Epithelial cell of esophagus (primary cell): Measurements from ENCODE around the gene ENTHD1.
"Not testable (repeated sequence)": the region's sequence is repeated elsewhere in the genome, so short reads cannot be mapped to it uniquely, and the experiment has no call there.

Source experiments
- DNase-seq: peaks from one replicate; pipeline ENCODE4 v3.0.0; 2010; ENCODE audit warnings: low read depth
- H3K4me3 ChIP-seq: 2 replicates; pipeline ENCODE4 v1.5.1; 2011; ENCODE audit warnings: mild to moderate bottlenecking, low read length, control low read depth
- TF ChIP-seq, protein P1 (sequence below): IDR thresholded peaks from 2 replicates; pipeline ENCODE4 v1.5.1; 2011; ENCODE audit warnings: low read depth, mild to moderate bottlenecking, low read length, control low read depth, inconsistent platforms; ENCODE audit not compliant: insufficient read depth; ENCODE audit errors: missing control alignments

The ENTHD1 gene

DNA sequence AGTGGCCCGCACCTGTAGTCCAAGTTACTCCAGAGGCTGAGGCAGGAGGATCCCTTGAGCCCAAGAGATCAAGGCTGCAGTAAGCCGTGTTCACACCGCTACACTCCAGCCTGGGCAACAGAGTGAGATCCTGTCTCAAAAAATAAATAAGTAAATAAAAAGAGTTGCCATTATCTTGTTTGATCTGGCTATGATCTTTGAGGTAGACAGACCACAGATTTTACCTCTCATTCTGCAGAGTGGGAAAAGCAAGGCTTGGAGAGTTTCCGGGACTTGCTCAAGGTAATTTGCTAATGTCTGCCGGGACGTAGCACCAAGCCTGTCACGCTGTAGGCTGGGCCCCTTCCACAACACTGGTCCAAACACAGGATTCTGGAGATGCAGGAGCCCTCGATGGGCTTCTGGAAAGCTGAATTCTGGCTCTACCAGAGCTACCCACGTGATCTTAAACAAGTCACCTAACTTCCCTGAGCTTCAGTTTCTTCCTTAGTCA lies 14.1 kb upstream of the ENTHD1 start:
- no peak overlapping the region for H3K4me3 ChIP-seq
- DNase-seq: no peak
- TF ChIP-seq, protein P1, sequence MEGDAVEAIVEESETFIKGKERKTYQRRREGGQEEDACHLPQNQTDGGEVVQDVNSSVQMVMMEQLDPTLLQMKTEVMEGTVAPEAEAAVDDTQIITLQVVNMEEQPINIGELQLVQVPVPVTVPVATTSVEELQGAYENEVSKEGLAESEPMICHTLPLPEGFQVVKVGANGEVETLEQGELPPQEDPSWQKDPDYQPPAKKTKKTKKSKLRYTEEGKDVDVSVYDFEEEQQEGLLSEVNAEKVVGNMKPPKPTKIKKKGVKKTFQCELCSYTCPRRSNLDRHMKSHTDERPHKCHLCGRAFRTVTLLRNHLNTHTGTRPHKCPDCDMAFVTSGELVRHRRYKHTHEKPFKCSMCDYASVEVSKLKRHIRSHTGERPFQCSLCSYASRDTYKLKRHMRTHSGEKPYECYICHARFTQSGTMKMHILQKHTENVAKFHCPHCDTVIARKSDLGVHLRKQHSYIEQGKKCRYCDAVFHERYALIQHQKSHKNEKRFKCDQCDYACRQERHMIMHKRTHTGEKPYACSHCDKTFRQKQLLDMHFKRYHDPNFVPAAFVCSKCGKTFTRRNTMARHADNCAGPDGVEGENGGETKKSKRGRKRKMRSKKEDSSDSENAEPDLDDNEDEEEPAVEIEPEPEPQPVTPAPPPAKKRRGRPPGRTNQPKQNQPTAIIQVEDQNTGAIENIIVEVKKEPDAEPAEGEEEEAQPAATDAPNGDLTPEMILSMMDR: no peak

DNA sequence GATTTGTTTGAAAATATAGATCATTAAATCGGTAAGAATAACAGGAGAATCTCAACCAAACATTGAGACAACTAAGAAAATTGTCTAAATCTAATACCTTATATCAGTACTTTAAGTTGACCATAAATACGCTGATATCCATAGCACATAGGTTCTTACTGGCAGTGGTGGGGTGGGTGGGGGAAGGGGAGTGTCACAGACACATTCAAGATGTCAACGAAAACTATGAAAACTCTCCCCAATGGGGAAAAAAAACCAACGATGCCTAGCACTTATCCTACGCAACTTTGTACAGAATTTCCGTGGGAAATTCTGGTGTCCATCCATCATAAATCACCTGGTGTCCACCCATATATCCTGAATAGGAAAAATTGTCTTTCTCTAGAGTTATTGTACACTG lies 13.5 kb upstream of the ENTHD1 start:
- TF ChIP-seq, protein P1: no peak
- DNase-seq: no peak
- H3K4me3 ChIP-seq: no peak overlapping the region

DNA sequence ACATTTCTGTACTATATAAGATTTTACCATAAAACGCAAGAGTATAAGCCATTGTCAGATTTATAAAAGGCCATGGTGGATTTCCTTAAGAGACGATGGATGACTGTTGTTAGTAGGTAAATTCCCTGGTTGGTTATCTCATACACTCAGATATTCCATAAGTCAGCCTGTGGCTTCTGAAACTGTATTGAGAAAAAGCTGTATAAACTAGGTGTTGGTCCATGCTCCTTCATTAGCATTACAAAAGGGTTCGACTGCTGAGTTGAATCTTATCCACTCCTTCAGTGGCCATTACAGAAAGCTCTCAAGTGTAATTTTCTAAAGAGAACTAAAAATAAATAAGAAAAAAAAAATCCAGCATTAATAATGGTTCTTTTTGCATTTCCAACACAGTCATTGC lies 12.6 kb upstream of the ENTHD1 start:
- TF ChIP-seq, protein P1: no peak
- H3K4me3 ChIP-seq: no peak overlapping the region
- DNase-seq: no peak

DNA sequence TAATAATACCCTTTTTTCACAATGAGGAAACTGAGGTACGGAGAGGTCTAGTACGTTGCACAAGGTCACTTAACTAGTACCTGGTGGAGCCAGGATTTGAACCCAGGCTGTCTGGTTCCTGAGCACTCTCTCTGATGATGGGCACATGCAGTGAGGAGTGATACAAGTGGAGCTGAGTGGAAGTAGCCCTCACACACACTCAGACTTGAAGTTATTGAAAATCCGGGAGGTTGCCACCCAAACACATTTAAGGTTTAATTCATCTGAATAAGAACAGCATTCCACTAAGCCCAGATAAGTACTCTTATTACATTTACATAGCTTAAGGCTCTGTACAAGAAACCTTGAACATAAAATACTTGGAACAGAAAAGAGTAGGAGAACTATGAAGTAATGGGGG lies 12.1 kb upstream of the ENTHD1 start:
- no peak for DNase-seq
- no peak overlapping the region for H3K4me3 ChIP-seq
- TF ChIP-seq, protein P1: no peak

DNA sequence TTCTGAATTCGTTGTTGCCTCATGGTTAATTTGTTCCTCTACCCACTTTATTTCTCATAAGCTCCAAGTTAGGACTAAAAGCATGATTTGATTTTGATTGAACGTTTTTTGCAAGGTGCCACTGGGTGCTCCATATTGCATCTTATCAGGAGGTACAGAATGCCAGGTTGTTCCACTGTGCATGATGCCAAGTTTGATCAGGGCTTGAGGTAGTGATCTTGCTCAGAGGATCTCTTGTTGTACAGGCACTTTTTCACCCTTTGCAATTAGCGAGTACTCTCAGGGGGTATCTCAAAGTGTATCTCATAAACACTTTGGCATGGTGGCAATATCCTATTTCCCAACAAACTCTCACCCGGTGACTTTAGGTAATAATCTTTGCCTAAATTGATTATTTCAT lies 11.3 kb upstream of the ENTHD1 start:
- H3K4me3 ChIP-seq: no peak overlapping the region
- TF ChIP-seq, protein P1: no peak
- no peak for DNase-seq

DNA sequence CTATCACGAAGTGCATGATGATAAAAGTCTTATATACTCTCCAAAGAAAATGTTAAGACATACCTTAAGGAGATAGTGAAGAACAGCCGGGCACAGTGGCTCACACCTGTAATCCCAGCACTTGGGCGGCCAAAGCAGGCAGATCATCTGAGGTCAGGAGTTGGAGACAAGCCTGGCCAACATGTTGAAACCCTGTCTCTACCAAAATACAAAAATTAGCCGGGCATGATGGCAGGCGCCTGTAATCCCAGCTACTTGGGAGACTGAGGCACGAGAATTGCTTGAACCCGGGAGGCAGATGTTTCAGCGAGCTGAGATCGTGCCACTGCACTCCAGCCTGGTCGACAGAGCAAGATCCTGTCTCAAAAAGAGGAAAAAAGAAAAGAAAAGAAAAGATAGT lies 10.5 kb upstream of the ENTHD1 start:
- not testable (repeated sequence) for H3K4me3 ChIP-seq, DNase-seq

DNA sequence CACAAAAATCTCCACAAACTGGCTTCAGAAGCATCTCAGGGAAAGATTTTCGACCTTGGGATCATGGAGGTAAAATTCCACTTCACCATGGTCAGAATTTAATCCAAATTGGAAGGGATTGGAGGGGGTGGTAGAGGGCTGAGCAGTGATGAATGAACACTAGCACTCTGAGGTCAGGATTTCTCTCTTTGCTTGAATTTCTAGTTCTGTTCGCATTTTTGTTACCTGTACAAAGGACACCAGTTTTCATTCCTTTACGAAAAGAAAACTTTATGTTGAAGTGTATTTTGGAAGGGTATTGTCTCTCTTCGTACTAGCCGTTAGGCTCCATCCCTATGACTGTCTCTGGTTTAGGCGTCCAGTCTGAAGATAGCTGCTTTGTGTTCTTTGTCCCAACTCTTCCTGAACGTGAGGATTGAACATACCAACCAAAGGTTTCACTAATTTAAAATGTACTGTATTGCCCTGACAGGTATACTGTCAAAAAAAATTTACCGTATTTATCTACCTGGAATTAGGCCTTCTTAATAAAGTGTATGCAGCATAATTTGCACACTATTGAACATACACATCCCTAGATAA lies 8.1 kb upstream of the ENTHD1 start:
- no peak for DNase-seq
- no peak overlapping the region for H3K4me3 ChIP-seq
- TF ChIP-seq, protein P1: no peak
